ENCODE data around the gene VPS13C.

VPS13C gene

GRCh38 chr15:61816856-61817255 lies 243.4 kb downstream of the VPS13C start:
- Histone ChIP-seq H3K4me3 (ENCODE audit: low read depth in 1 of 5, low read length in 5 of 5) (no peak overlapping the region), H3K4me1 (ENCODE audit: control insufficient read depth in 5 of 5, insufficient read depth in 5 of 5, low read length in 5 of 5) (peaks cover 0 to 2% (median 0%) of the 10 kb centered on the region in 5 donors), H3K36me3 (ENCODE audit: control insufficient read depth in 5 of 5, insufficient read depth in 5 of 5, low read length in 5 of 5) (no peaks in the 10 kb centered on the region), H3K27ac (ENCODE audit: low read depth, low read length) (no peak overlapping the region), H3K27me3 (ENCODE audit: control insufficient read depth in 5 of 5, insufficient read depth in 4 of 5, low read length in 5 of 5) (peaks cover 0 to 8% (median 0%) of the 10 kb centered on the region in 5 donors), H3K9ac (ENCODE audit: low read length in 5 of 5) (no peak overlapping the region), H3K9me3 (ENCODE audit: control insufficient read depth in 5 of 5, low read length in 5 of 5) (no peaks in the 10 kb centered on the region)

- Histone ChIP-seq H3K27me3 (ENCODE audit: control insufficient read depth in 5 of 5, insufficient read depth in 4 of 5, low read length in 5 of 5) (peaks cover 0 to 4% (median 0%) of the 10 kb centered on the region in 5 donors), H3K27ac (ENCODE audit: low read depth, low read length) (no peak overlapping the region), H3K4me3 (ENCODE audit: low read depth in 1 of 5, low read length in 5 of 5) (no peak overlapping the region), H3K36me3 (ENCODE audit: control insufficient read depth in 5 of 5, insufficient read depth in 5 of 5, low read length in 5 of 5) (no peaks in the 10 kb centered on the region), H3K9ac (ENCODE audit: low read length in 5 of 5) (no peak overlapping the region), H3K9me3 (ENCODE audit: control insufficient read depth in 5 of 5, low read length in 5 of 5) (no peaks in the 10 kb centered on the region), H3K4me1 (ENCODE audit: control insufficient read depth in 5 of 5, insufficient read depth in 5 of 5, low read length in 5 of 5) (peaks cover 0 to 2% (median 0%) of the 10 kb centered on the region in 5 donors)
Measured at GRCh38 chr15:61815356-61816083, 244.7 kb downstream of the VPS13C start.

- Histone ChIP-seq H3K27ac (ENCODE audit: low read depth, low read length) (no peak overlapping the region), H3K4me3 (ENCODE audit: low read depth in 1 of 5, low read length in 5 of 5) (no peak overlapping the region), H3K9ac (ENCODE audit: low read length in 5 of 5) (no peak overlapping the region), H3K9me3 (ENCODE audit: control insufficient read depth in 5 of 5, low read length in 5 of 5) (no peaks in the 10 kb centered on the region), H3K4me1 (ENCODE audit: control insufficient read depth in 5 of 5, insufficient read depth in 5 of 5, low read length in 5 of 5) (no peaks in the 10 kb centered on the region), H3K27me3 (ENCODE audit: control insufficient read depth in 5 of 5, insufficient read depth in 4 of 5, low read length in 5 of 5) (peaks cover 0 to 4% (median 0%) of the 10 kb centered on the region in 5 donors), H3K36me3 (ENCODE audit: control insufficient read depth in 5 of 5, insufficient read depth in 5 of 5, low read length in 5 of 5) (no peaks in the 10 kb centered on the region)
Measured at GRCh38 chr15:61812476-61812875, 247.8 kb downstream of the VPS13C start.

- no peaks in the 10 kb centered on the region for H3K9me3 ChIP-seq (ENCODE audit: control insufficient read depth in 5 of 5, low read length in 5 of 5)
- H3K4me1 ChIP-seq (ENCODE audit: control insufficient read depth in 5 of 5, insufficient read depth in 5 of 5, low read length in 5 of 5) = no peaks in the 10 kb centered on the region
- no peak overlapping the region for H3K4me3 ChIP-seq (ENCODE audit: low read depth in 1 of 5, low read length in 5 of 5)
- no peaks in the 10 kb centered on the region for H3K36me3 ChIP-seq (ENCODE audit: control insufficient read depth in 5 of 5, insufficient read depth in 5 of 5, low read length in 5 of 5)
- H3K27me3 ChIP-seq (ENCODE audit: control insufficient read depth in 5 of 5, insufficient read depth in 4 of 5, low read length in 5 of 5) = peaks cover 0 to 4% (median 0%) of the 10 kb centered on the region in 5 donors
- no peak overlapping the region for H3K27ac ChIP-seq (ENCODE audit: low read depth, low read length)
- H3K9ac ChIP-seq (ENCODE audit: low read length in 5 of 5) = no peak overlapping the region
Measured at GRCh38 chr15:61811952-61812351, 248.3 kb downstream of the VPS13C start.

GRCh38 chr15:61809216-61809615 lies 251.0 kb downstream of the VPS13C start:
- Histone ChIP-seq H3K4me1 (ENCODE audit: control insufficient read depth in 5 of 5, insufficient read depth in 5 of 5, low read length in 5 of 5) (no peaks in the 10 kb centered on the region), H3K9ac (ENCODE audit: low read length in 5 of 5) (no peak overlapping the region), H3K4me3 (ENCODE audit: low read depth in 1 of 5, low read length in 5 of 5) (no peak overlapping the region), H3K36me3 (ENCODE audit: control insufficient read depth in 5 of 5, insufficient read depth in 5 of 5, low read length in 5 of 5) (no peaks in the 10 kb centered on the region), H3K9me3 (ENCODE audit: control insufficient read depth in 5 of 5, low read length in 5 of 5) (no peaks in the 10 kb centered on the region), H3K27me3 (ENCODE audit: control insufficient read depth in 5 of 5, insufficient read depth in 4 of 5, low read length in 5 of 5) (peaks cover 0 to 4% (median 0%) of the 10 kb centered on the region in 5 donors), H3K27ac (ENCODE audit: low read depth, low read length) (no peak overlapping the region)

GRCh38 chr15:61807281-61807929 lies 252.8 kb downstream of the VPS13C start:
- no peaks in the 10 kb centered on the region for H3K9me3 ChIP-seq (ENCODE audit: control insufficient read depth in 5 of 5, low read length in 5 of 5)
- H3K36me3 ChIP-seq (ENCODE audit: control insufficient read depth in 5 of 5, insufficient read depth in 5 of 5, low read length in 5 of 5) = no peaks in the 10 kb centered on the region
- H3K4me3 ChIP-seq (ENCODE audit: low read depth in 1 of 5, low read length in 5 of 5) = no peak overlapping the region
- no peak overlapping the region for H3K27ac ChIP-seq (ENCODE audit: low read depth, low read length)
- no peaks in the 10 kb centered on the region for H3K4me1 ChIP-seq (ENCODE audit: control insufficient read depth in 5 of 5, insufficient read depth in 5 of 5, low read length in 5 of 5)
- H3K27me3 ChIP-seq (ENCODE audit: control insufficient read depth in 5 of 5, insufficient read depth in 4 of 5, low read length in 5 of 5) = peaks cover 0 to 4% (median 0%) of the 10 kb centered on the region in 5 donors
- H3K9ac ChIP-seq (ENCODE audit: low read length in 5 of 5) = no peak overlapping the region
